Left lobe of liver (tissue), 2 donors: Measurements from ENCODE around the gene TIAM2. TPM values are rescaled to one million over a fixed set of nuclear protein-coding genes. Genes with fewer than 3 reads are reported as not detected.

Source experiments
- ATAC-seq: fragments of 200-7000 bp; cut with Tn5 transposase; one replicate; pipeline ENCODE4 v1.9.1; 2020; ENCODE audit warnings: mild to moderate bottlenecking, moderate library complexity
- DNase-seq: peaks from one replicate; pipeline ENCODE4 v3.0.0-alpha.2; 2020; ENCODE audit warnings: low spot score
- total RNA-seq: library from RNA; stranded (reverse); gene quantifications from one replicate; pipeline ENCODE4 v1.2.1, GENCODE V29; 2021
- donor health status: DM: no; HTN: no; CAD: no; lungs with moderate emphysema.
- donor health status: DM: no; HTN: yes; CAD: no.

Gene TIAM2
- total RNA-seq, 1 donor from 2014 or later, result 2.0 TPM

GRCh38 chr6:155022721-155023120 is 27.6 kb downstream of the TIAM2 start:
- DNase-seq (no peak), ATAC-seq (no peak)

GRCh38 chr6:155023717-155024116 is 28.6 kb downstream of the TIAM2 start:
- DNase-seq (no peak), ATAC-seq (no peak)

- ATAC-seq (peak; percentile 82), DNase-seq (no peak)
Observed at GRCh38 chr6:155024391-155025027, 29.4 kb downstream of the TIAM2 start.

GRCh38 chr6:155026022-155026705 is 31.0 kb downstream of the TIAM2 start:
- DNase-seq, result no peak

GRCh38 chr6:155026706-155027045 is 31.6 kb downstream of the TIAM2 start:
- no peak for DNase-seq
- ATAC-seq, result no peak

More at GRCh38 chr6:155026022-155026705, 31.0 kb downstream of the TIAM2 start:
- no peak for ATAC-seq

GRCh38 chr6:155030148-155030720 is 35.1 kb downstream of the TIAM2 start:
- no peak for ATAC-seq
- DNase-seq, result no peak

- ATAC-seq, result no peak
- no peak for DNase-seq
Observed at GRCh38 chr6:155031091-155031490, 36.0 kb downstream of the TIAM2 start.

- no peak for DNase-seq
- no peak for ATAC-seq
Observed at GRCh38 chr6:155033021-155033791, 38.1 kb downstream of the TIAM2 start.

- no peak for DNase-seq
Observed at GRCh38 chr6:155036907-155037306, 41.8 kb downstream of the TIAM2 start.

GRCh38 chr6:155038104-155038503 is 43.0 kb downstream of the TIAM2 start:
- ATAC-seq, result no peak

More at GRCh38 chr6:155036907-155037306, 41.8 kb downstream of the TIAM2 start:
- no peak for ATAC-seq

GRCh38 chr6:155038527-155038926 is 43.4 kb downstream of the TIAM2 start:
- ATAC-seq (no peak), DNase-seq (no peak)

More at GRCh38 chr6:155038104-155038503, 43.0 kb downstream of the TIAM2 start:
- DNase-seq, result no peak

GRCh38 chr6:155039618-155040017 is 44.5 kb downstream of the TIAM2 start:
- ATAC-seq (no peak), DNase-seq (no peak)

- no peak for ATAC-seq
- DNase-seq, result no peak
Observed at GRCh38 chr6:155040154-155040553, 45.0 kb downstream of the TIAM2 start.

- DNase-seq (no peak), ATAC-seq (no peak)
Observed at GRCh38 chr6:155040901-155041650, 46.0 kb downstream of the TIAM2 start.

- DNase-seq (no peak), ATAC-seq (no peak)
Observed at GRCh38 chr6:155041741-155042279, 46.7 kb downstream of the TIAM2 start.

- ATAC-seq (no peak), DNase-seq (no peak)
Observed at GRCh38 chr6:155042983-155043382, 47.9 kb downstream of the TIAM2 start.

- DNase-seq, result no peak
- ATAC-seq, result no peak
Observed at GRCh38 chr6:155045561-155046404, 50.7 kb downstream of the TIAM2 start.

GRCh38 chr6:155047523-155047922 is 52.4 kb downstream of the TIAM2 start:
- ATAC-seq (no peak), DNase-seq (no peak)

GRCh38 chr6:155050311-155050710 is 55.2 kb downstream of the TIAM2 start:
- DNase-seq (no peak), ATAC-seq (no peak)
